ENCODE results near the gene PTCD2.
A peak's percentile ranks its signal among the peaks of the same experiment; 100 is the strongest.

DNA sequence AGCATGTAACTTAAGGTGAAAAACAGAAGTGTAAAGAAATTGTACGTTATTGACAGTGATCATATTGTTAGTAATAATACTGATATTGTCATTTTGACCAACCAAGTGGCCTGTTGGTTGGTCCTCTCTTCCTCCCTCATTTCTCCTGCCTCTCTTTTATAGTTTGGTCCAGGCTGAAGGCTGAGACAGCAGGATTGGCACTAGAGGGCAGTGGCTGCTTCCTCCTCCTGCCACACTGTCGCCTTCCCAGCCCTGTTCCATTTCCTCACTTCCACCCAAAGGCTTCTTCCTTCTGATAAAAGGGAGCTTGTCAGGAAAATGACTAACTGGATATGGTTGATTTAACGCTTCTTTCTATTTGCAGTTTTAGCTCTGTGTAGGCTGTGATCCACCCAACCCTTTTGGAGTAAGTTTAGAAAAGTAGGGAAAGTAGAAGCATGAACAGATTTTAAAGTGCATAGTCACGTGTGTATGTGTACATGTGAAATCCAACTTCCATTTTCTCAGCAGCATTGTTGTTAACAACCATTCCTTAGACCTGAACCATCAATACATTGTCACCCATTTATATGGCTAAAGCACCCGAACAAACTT is 35.6 kb downstream of the PTCD2 start:
- TF ChIP-seq, protein P1, sequence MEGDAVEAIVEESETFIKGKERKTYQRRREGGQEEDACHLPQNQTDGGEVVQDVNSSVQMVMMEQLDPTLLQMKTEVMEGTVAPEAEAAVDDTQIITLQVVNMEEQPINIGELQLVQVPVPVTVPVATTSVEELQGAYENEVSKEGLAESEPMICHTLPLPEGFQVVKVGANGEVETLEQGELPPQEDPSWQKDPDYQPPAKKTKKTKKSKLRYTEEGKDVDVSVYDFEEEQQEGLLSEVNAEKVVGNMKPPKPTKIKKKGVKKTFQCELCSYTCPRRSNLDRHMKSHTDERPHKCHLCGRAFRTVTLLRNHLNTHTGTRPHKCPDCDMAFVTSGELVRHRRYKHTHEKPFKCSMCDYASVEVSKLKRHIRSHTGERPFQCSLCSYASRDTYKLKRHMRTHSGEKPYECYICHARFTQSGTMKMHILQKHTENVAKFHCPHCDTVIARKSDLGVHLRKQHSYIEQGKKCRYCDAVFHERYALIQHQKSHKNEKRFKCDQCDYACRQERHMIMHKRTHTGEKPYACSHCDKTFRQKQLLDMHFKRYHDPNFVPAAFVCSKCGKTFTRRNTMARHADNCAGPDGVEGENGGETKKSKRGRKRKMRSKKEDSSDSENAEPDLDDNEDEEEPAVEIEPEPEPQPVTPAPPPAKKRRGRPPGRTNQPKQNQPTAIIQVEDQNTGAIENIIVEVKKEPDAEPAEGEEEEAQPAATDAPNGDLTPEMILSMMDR (IDR thresholded peaks at IDR 0.05 in 2 of 3, conservative IDR thresholded peaks at IDR 0.05 in 1 of 3; ENCODE audit: borderline replicate concordance in 1 of 3, insufficient read depth in 1 of 3, low read depth in 2 of 3, low read length in 2 of 3): peak; percentile 38 to 50 (median 50); a peak in 5 of 6 replicates
- no peak for TF ChIP-seq POLR2A (IDR thresholded peaks at IDR 0.05; ENCODE audit: borderline replicate concordance, extremely low read depth, insufficient read depth, insufficient read length)

Data from HCT116 (cell line).